HG03025 (cell line): ENCODE data around the gene MIGA1.
A peak's percentile ranks its signal among the peaks of the same experiment; 100 is the strongest.

Experiments
- ATAC-seq: cut with Tn5 transposase; IDR thresholded peaks from one replicate; pipeline ENCODE4 v1.9.1; 2021; ENCODE audit warnings: mild to moderate bottlenecking, moderate library complexity; ENCODE audit not compliant: unreplicated experiment, low FRiP score

MIGA1 gene

GRCh38 chr1:77841574-77841973 is 62.1 kb downstream of the MIGA1 start:
- ATAC-seq = no peak

- ATAC-seq = no peak
Observed at GRCh38 chr1:77845951-77846350, 66.5 kb downstream of the MIGA1 start.

- ATAC-seq = no peak
Observed at GRCh38 chr1:77846966-77847365, 67.5 kb downstream of the MIGA1 start.

- no peak for ATAC-seq
Observed at GRCh38 chr1:77847621-77848080, 68.2 kb downstream of the MIGA1 start.

- no peak for ATAC-seq
Observed at GRCh38 chr1:77850082-77850481, 70.6 kb downstream of the MIGA1 start.

GRCh38 chr1:77857552-77857951 is 78.1 kb downstream of the MIGA1 start:
- ATAC-seq = no peak

GRCh38 chr1:77858725-77859124 is 79.3 kb downstream of the MIGA1 start:
- ATAC-seq = no peak

- ATAC-seq = no peak
Observed at GRCh38 chr1:77859248-77859647, 79.8 kb downstream of the MIGA1 start.

GRCh38 chr1:77866296-77866695 is 86.8 kb downstream of the MIGA1 start:
- no peak for ATAC-seq

GRCh38 chr1:77872645-77873044 is 93.2 kb downstream of the MIGA1 start:
- ATAC-seq = no peak

- ATAC-seq = no peak
Observed at GRCh38 chr1:77873461-77873860, 94.0 kb downstream of the MIGA1 start.

GRCh38 chr1:77874804-77875445 is 95.5 kb downstream of the MIGA1 start:
- no peak for ATAC-seq

GRCh38 chr1:77876884-77877283 is 97.4 kb downstream of the MIGA1 start:
- ATAC-seq = no peak

GRCh38 chr1:77881061-77881460 is 101.6 kb downstream of the MIGA1 start:
- ATAC-seq = no peak

- ATAC-seq = no peak
Observed at GRCh38 chr1:77882411-77882810, 103.0 kb downstream of the MIGA1 start.

GRCh38 chr1:77888081-77888780 is 108.8 kb downstream of the MIGA1 start, which contains the start of gene NEXN:
NEXN (plus strand) TSS chr1:77888624; CDS start chr1:77916107, 27,483 bp downstream.
- ATAC-seq = peak; percentile 27

GRCh38 chr1:77888781-77889642 is 109.6 kb downstream of the MIGA1 start:
- ATAC-seq = peak; percentile 46

- no peak for ATAC-seq
Observed at GRCh38 chr1:77889671-77890070, 110.2 kb downstream of the MIGA1 start.

- no peak for ATAC-seq
Observed at GRCh38 chr1:77891200-77891599, 111.8 kb downstream of the MIGA1 start.

GRCh38 chr1:77899647-77900320 is 120.3 kb downstream of the MIGA1 start:
- ATAC-seq = no peak
